ENCODE measurements around the gene MTM1.

Gene MTM1

GRCh38 chrX:150530821-150531220, 37.6 kb upstream of the MTM1 start:
- TF ChIP-seq ZNF8 (CRISPR knock-in tag; IDR thresholded peaks at IDR 0.05) (no peak), ZNF70 (CRISPR knock-in tag; IDR thresholded peaks at IDR 0.05) (no peak), TCF4 (CRISPR knock-in tag; IDR thresholded peaks at IDR 0.05; ENCODE audit: borderline replicate concordance) (no peak), PPARA (CRISPR knock-in tag; IDR thresholded peaks at IDR 0.05; ENCODE audit: borderline replicate concordance) (no peak), ISL1 (CRISPR knock-in tag; IDR thresholded peaks at IDR 0.05) (no peak), TOX (CRISPR knock-in tag; IDR thresholded peaks at IDR 0.05; ENCODE audit: borderline replicate concordance) (no peak), ZFP30 (CRISPR knock-in tag; IDR thresholded peaks at IDR 0.05) (no peak), BACH2 (CRISPR knock-in tag; IDR thresholded peaks at IDR 0.05; ENCODE audit: borderline replicate concordance) (no peak), ESRRG (CRISPR knock-in tag; IDR thresholded peaks at IDR 0.05) (no peak)
- TF ChIP-seq, protein P1, sequence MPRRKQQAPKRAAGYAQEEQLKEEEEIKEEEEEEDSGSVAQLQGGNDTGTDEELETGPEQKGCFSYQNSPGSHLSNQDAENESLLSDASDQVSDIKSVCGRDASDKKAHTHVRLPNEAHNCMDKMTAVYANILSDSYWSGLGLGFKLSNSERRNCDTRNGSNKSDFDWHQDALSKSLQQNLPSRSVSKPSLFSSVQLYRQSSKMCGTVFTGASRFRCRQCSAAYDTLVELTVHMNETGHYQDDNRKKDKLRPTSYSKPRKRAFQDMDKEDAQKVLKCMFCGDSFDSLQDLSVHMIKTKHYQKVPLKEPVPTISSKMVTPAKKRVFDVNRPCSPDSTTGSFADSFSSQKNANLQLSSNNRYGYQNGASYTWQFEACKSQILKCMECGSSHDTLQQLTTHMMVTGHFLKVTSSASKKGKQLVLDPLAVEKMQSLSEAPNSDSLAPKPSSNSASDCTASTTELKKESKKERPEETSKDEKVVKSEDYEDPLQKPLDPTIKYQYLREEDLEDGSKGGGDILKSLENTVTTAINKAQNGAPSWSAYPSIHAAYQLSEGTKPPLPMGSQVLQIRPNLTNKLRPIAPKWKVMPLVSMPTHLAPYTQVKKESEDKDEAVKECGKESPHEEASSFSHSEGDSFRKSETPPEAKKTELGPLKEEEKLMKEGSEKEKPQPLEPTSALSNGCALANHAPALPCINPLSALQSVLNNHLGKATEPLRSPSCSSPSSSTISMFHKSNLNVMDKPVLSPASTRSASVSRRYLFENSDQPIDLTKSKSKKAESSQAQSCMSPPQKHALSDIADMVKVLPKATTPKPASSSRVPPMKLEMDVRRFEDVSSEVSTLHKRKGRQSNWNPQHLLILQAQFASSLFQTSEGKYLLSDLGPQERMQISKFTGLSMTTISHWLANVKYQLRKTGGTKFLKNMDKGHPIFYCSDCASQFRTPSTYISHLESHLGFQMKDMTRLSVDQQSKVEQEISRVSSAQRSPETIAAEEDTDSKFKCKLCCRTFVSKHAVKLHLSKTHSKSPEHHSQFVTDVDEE (CRISPR knock-in tag; IDR thresholded peaks at IDR 0.05), result no peak
- TF ChIP-seq, protein P2, sequence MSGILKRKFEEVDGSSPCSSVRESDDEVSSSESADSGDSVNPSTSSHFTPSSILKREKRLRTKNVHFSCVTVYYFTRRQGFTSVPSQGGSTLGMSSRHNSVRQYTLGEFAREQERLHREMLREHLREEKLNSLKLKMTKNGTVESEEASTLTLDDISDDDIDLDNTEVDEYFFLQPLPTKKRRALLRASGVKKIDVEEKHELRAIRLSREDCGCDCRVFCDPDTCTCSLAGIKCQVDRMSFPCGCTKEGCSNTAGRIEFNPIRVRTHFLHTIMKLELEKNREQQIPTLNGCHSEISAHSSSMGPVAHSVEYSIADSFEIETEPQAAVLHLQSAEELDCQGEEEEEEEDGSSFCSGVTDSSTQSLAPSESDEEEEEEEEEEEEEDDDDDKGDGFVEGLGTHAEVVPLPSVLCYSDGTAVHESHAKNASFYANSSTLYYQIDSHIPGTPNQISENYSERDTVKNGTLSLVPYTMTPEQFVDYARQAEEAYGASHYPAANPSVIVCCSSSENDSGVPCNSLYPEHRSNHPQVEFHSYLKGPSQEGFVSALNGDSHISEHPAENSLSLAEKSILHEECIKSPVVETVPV (CRISPR knock-in tag; IDR thresholded peaks at IDR 0.05), result no peak
- TF ChIP-seq, protein P3, sequence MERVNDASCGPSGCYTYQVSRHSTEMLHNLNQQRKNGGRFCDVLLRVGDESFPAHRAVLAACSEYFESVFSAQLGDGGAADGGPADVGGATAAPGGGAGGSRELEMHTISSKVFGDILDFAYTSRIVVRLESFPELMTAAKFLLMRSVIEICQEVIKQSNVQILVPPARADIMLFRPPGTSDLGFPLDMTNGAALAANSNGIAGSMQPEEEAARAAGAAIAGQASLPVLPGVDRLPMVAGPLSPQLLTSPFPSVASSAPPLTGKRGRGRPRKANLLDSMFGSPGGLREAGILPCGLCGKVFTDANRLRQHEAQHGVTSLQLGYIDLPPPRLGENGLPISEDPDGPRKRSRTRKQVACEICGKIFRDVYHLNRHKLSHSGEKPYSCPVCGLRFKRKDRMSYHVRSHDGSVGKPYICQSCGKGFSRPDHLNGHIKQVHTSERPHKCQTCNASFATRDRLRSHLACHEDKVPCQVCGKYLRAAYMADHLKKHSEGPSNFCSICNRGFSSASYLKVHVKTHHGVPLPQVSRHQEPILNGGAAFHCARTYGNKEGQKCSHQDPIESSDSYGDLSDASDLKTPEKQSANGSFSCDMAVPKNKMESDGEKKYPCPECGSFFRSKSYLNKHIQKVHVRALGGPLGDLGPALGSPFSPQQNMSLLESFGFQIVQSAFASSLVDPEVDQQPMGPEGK (CRISPR knock-in tag; IDR thresholded peaks at IDR 0.05; ENCODE audit: borderline replicate concordance), result no peak
- TF ChIP-seq, protein P4, sequence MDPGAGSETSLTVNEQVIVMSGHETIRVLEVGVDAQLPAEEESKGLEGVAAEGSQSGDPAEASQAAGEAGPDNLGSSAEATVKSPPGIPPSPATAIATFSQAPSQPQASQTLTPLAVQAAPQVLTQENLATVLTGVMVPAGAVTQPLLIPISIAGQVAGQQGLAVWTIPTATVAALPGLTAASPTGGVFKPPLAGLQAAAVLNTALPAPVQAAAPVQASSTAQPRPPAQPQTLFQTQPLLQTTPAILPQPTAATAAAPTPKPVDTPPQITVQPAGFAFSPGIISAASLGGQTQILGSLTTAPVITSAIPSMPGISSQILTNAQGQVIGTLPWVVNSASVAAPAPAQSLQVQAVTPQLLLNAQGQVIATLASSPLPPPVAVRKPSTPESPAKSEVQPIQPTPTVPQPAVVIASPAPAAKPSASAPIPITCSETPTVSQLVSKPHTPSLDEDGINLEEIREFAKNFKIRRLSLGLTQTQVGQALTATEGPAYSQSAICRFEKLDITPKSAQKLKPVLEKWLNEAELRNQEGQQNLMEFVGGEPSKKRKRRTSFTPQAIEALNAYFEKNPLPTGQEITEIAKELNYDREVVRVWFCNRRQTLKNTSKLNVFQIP (CRISPR knock-in tag; IDR thresholded peaks at IDR 0.05; ENCODE audit: borderline replicate concordance, low read depth), result no peak
- ATAC-seq, result no peak

- ATAC-seq, result no peak
- TF ChIP-seq OSR1 (CRISPR knock-in tag; IDR thresholded peaks at IDR 0.05) (no peak), ZFP30 (CRISPR knock-in tag; IDR thresholded peaks at IDR 0.05) (no peak), ZNF70 (CRISPR knock-in tag; IDR thresholded peaks at IDR 0.05) (no peak), CSDC2 (CRISPR knock-in tag; IDR thresholded peaks at IDR 0.05) (no peak)
- TF ChIP-seq, protein P3 (CRISPR knock-in tag; IDR thresholded peaks at IDR 0.05; ENCODE audit: borderline replicate concordance), result no peak
- TF ChIP-seq, protein P2 (CRISPR knock-in tag; IDR thresholded peaks at IDR 0.05), result no peak
Measured at GRCh38 chrX:150531467-150531866, 37.0 kb upstream of the MTM1 start.

GRCh38 chrX:150533863-150534262, 34.6 kb upstream of the MTM1 start:
- ATAC-seq, result no peak
- TF ChIP-seq GLIS3 (CRISPR knock-in tag; IDR thresholded peaks at IDR 0.05) (no peak), BACH2 (CRISPR knock-in tag; IDR thresholded peaks at IDR 0.05; ENCODE audit: borderline replicate concordance) (no peak)
